Measurements from ENCODE around the gene UFSP1.

UFSP1 gene

DNA sequence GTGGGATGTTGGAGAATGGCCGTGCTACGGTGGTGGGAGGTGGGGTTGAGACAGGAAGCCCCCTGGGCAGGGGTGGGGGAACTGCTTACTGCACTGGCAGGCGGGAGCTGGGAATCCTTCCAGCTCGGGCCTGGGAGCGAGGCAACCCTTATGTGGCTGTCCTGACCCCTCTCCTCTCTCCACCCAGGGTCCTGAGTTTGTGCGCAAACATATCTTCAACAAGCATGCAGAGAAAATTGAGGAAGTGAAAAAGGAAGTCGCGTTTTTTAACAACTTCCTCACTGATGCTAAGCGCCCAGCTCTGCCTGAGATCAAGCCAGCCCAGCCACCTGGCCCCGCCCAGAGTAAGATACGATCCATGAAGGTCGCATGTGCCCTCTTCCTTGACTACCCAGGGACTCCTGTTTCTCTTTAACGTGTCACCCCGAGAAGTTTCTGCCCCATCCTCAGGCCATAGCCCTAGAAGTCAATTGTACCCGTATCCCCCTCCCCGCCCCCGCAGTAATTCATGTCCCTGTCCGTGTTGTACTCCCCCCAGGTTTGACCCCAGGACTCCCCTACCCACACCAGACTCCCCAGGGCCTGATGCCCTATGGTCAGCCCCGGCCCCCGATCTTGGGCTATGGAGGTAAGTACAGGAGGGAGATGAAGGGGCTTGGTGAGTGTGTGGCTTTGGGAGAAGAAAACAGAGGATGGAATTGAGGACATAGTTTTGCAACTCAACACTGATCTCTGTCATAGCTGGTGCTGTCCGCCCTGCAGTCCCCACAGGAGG lies 1.8 kb downstream of the UFSP1 start:
- no peak for ATAC-seq (ENCODE audit: insufficient read depth, low read depth)
- Histone ChIP-seq H3K79me2 (ENCODE audit: insufficient read depth, low read length) (peaks cover 27% of the 10 kb centered on the region), H2AFZ (ENCODE audit: low read depth, low read length) (no peak overlapping the region), H3K27me3 (ENCODE audit: insufficient read depth, low read length, poor library complexity) (peaks cover 15% of the 10 kb centered on the region), H3K36me3 (ENCODE audit: insufficient read depth, low read length) (peaks cover 67% of the 10 kb centered on the region), H3K27ac (ENCODE audit: low read length) (no peak overlapping the region), H3K9ac (ENCODE audit: low read depth, low read length) (0 out of 2 replicates have a peak overlapping the region, but pooled peaks have one; percentile 78), H3K4me3 (ENCODE audit: low read depth in 1 of 2, low read length in 2 of 2) (peak overlapping the region in 1 of 2 experiments; percentile 87; a peak in 1 of 4 replicates), H4K20me1 (ENCODE audit: insufficient read depth, low read length) (peaks cover 53% of the 10 kb centered on the region), H3K4me1 (ENCODE audit: insufficient read depth, low read length) (peaks cover 50% of the 10 kb centered on the region), H3K4me2 (ENCODE audit: insufficient read depth, low read length) (peak overlapping the region; percentile 100), H3K9me3 (ENCODE audit: insufficient read depth, low read length, severe bottlenecking) (no peaks in the 10 kb centered on the region)
- TF ChIP-seq EZH2 (IDR thresholded peaks at IDR 0.05; ENCODE audit: borderline replicate concordance, low read depth, low read length, severe bottlenecking): no peak
- TF ChIP-seq, protein P1, sequence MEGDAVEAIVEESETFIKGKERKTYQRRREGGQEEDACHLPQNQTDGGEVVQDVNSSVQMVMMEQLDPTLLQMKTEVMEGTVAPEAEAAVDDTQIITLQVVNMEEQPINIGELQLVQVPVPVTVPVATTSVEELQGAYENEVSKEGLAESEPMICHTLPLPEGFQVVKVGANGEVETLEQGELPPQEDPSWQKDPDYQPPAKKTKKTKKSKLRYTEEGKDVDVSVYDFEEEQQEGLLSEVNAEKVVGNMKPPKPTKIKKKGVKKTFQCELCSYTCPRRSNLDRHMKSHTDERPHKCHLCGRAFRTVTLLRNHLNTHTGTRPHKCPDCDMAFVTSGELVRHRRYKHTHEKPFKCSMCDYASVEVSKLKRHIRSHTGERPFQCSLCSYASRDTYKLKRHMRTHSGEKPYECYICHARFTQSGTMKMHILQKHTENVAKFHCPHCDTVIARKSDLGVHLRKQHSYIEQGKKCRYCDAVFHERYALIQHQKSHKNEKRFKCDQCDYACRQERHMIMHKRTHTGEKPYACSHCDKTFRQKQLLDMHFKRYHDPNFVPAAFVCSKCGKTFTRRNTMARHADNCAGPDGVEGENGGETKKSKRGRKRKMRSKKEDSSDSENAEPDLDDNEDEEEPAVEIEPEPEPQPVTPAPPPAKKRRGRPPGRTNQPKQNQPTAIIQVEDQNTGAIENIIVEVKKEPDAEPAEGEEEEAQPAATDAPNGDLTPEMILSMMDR (IDR thresholded peaks at IDR 0.05; ENCODE audit: borderline replicate concordance, extremely low read depth, low read length, poor library complexity, severe bottlenecking): no peak
- peak; percentile 34 for DNase-seq

DNA sequence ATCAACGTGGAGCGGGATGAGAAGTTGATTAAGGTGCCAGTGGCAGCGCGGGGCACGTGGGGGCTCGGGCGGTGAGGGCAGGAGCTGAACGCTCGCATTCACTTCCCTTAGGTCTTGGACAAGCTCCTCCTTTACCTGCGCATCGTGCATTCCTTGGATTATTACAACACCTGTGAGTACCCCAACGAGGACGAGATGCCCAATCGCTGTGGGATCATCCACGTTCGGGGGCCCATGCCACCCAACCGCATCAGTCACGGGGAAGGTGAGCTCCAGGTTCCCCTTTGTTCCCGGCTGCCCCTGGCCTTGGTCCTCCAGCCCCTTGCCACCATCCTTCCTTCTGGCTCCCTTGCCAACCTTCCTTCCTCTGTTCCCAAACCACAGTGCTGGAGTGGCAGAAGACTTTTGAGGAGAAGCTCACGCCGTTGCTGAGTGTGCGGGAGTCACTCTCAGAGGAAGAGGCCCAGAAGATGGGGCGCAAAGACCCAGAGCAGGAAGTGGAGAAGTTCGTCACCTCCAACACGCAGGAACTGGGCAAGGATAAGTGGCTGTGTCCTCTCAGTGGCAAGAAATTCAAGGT lies 2.5 kb downstream of the UFSP1 start:
- Histone ChIP-seq H3K36me3 (ENCODE audit: insufficient read depth, low read length) (peaks cover 74% of the 10 kb centered on the region), H3K4me2 (ENCODE audit: insufficient read depth, low read length) (no peak overlapping the region), H3K9ac (ENCODE audit: low read depth, low read length) (no peak overlapping the region), H2AFZ (ENCODE audit: low read depth, low read length) (no peak overlapping the region), H3K9me3 (ENCODE audit: insufficient read depth, low read length, severe bottlenecking) (no peaks in the 10 kb centered on the region), H3K27ac (ENCODE audit: low read length) (no peak overlapping the region; the same call in 1 of the 2 replicates), H3K27me3 (ENCODE audit: insufficient read depth, low read length, poor library complexity) (peaks cover 15% of the 10 kb centered on the region), H3K79me2 (ENCODE audit: insufficient read depth, low read length) (peaks cover 32% of the 10 kb centered on the region), H3K4me3 (ENCODE audit: low read depth in 1 of 2, low read length in 2 of 2) (no peak overlapping the region), H4K20me1 (ENCODE audit: insufficient read depth, low read length) (peaks cover 58% of the 10 kb centered on the region), H3K4me1 (ENCODE audit: insufficient read depth, low read length) (peaks cover 50% of the 10 kb centered on the region)
- no peak for DNase-seq
- no peak for ATAC-seq (ENCODE audit: insufficient read depth, low read depth)
- TF ChIP-seq, protein P1 (IDR thresholded peaks at IDR 0.05; ENCODE audit: borderline replicate concordance, extremely low read depth, low read length, poor library complexity, severe bottlenecking): no peak
- TF ChIP-seq EZH2 (IDR thresholded peaks at IDR 0.05; ENCODE audit: borderline replicate concordance, low read depth, low read length, severe bottlenecking): no peak

DNA sequence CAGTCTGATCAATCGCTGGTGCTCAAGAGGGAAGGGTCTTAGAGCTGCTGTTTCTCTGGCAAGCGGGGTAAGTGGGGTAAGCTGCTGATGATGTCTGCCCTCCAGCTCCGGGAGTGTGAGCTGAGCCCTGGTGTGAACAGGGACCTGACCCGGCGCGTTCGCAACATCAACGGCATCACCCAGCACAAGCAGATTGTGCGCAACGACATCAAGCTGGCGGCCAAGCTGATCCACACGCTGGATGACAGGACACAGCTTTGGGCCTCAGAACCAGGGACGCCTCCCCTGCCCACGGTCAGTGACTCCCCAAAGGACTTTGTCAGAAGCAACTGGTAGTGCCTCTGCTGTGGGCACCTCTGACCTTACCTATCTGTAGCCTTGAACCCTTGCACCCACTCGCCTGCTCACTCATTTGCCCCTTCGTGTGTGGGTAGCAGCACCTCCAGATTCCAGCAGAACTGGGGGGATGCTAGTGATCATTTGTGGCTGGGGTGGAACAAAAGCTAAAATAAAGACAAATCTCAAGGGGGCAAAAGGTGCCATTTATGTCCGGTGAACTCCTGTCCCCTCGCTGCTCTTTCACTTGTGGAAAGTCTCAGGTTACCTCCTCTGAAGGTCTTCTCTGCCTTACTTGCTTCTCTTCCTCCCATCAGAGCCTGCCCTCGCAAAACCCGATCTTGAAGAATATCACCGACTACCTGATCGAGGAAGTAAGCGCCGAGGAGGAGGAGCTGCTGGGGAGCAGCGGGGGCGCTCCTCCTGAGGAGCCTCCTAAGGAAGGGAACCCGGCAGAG lies 3.2 kb downstream of the UFSP1 start:
- peaks cover 81% of the 10 kb centered on the region for H3K36me3 ChIP-seq (ENCODE audit: insufficient read depth, low read length)
- ATAC-seq (ENCODE audit: insufficient read depth, low read depth) (no peak), DNase-seq (no peak)
- H3K27me3 ChIP-seq (ENCODE audit: insufficient read depth, low read length, poor library complexity): peaks cover 13% of the 10 kb centered on the region
- H3K4me3 ChIP-seq (ENCODE audit: low read depth in 1 of 2, low read length in 2 of 2): no peak overlapping the region
- H3K27ac ChIP-seq (ENCODE audit: low read length): no peak overlapping the region
- no peaks in the 10 kb centered on the region for H3K9me3 ChIP-seq (ENCODE audit: insufficient read depth, low read length, severe bottlenecking)
- peaks cover 65% of the 10 kb centered on the region for H4K20me1 ChIP-seq (ENCODE audit: insufficient read depth, low read length)
- H3K79me2 ChIP-seq (ENCODE audit: insufficient read depth, low read length): peaks cover 39% of the 10 kb centered on the region
- H3K4me1 ChIP-seq (ENCODE audit: insufficient read depth, low read length): peaks cover 50% of the 10 kb centered on the region
- TF ChIP-seq EZH2 (IDR thresholded peaks at IDR 0.05; ENCODE audit: borderline replicate concordance, low read depth, low read length, severe bottlenecking): no peak
- TF ChIP-seq, protein P1 (IDR thresholded peaks at IDR 0.05; ENCODE audit: borderline replicate concordance, extremely low read depth, low read length, poor library complexity, severe bottlenecking): no peak
- no peak overlapping the region for H3K4me2 ChIP-seq (ENCODE audit: insufficient read depth, low read length)
- H3K9ac ChIP-seq (ENCODE audit: low read depth, low read length): no peak overlapping the region
- no peak overlapping the region for H2AFZ ChIP-seq (ENCODE audit: low read depth, low read length)
